Sigmoid colon (tissue), 7 donors: Measurements from ENCODE around the gene GRM1. TPM values are rescaled to one million over a fixed set of nuclear protein-coding genes. Genes with fewer than 3 reads are reported as not detected.

Experiments used
- DNase-seq: peaks from one replicate; pipeline ENCODE4 v3.0.0-alpha.2; 2019
- H3K27ac ChIP-seq, 4 donors: fragments of 200-600 bp; sonication (generic); one replicate each; pipeline ENCODE4 v1.5.1; 2016 to 2019; ENCODE audit warnings: mild to moderate bottlenecking in 1 of 4
- H3K27me3 ChIP-seq, 3 donors: fragments of 200-600 bp; sonication (generic); one replicate each; pipeline ENCODE4 v1.5.1; 2019; ENCODE audit warnings: mild to moderate bottlenecking in 1 of 3
- H3K36me3 ChIP-seq, 4 donors: fragments of 200-600 bp; sonication (generic); one replicate each; pipeline ENCODE4 v1.5.1; 2016 to 2019
- H3K4me1 ChIP-seq, 4 donors: fragments of 200-600 bp; sonication (generic); one replicate each; pipeline ENCODE4 v1.5.1; 2017 to 2019
- H3K4me3 ChIP-seq, 4 donors: fragments of 200-600 bp; sonication (generic); one replicate each; pipeline ENCODE4 v1.5.1; 2017 to 2019; ENCODE audit warnings: mild to moderate bottlenecking in 2 of 4, moderate library complexity in 1 of 4
- H3K9me3 ChIP-seq, 4 donors: fragments of 200-600 bp in 3 of 4; sonication (generic) in 3 of 4; one replicate each; pipeline versions ENCODE4 v1.5.1 to v1.6.1; 2013 to 2019
- CTCF ChIP-seq, 4 experiments: fragments of 450-650 bp in 3 of 4; fragments of 200-600 bp in 1 of 4; IDR thresholded peaks; one replicate each; pipeline ENCODE4 v1.5.1; 2016 to 2019; ENCODE audit warnings: antibody characterized with exemption in 4 of 4, mild to moderate bottlenecking in 3 of 4, moderate library complexity in 2 of 4
- EP300 ChIP-seq, 4 donors: sonication (generic); formaldehyde crosslinking; IDR thresholded peaks; one replicate each; pipeline ENCODE4 v1.6.1; 2017; ENCODE audit warnings: antibody characterized with exemption in 4 of 4
- POLR2A ChIP-seq, 2 donors: fragments of 450-650 bp; IDR thresholded peaks; one replicate each; pipeline ENCODE4 v1.6.1; 2016; ENCODE audit warnings: antibody characterized with exemption in 2 of 2, mild to moderate bottlenecking in 2 of 2, moderate library complexity in 2 of 2
- POLR2AphosphoS5 ChIP-seq, 4 donors: sonication (generic); formaldehyde crosslinking; IDR thresholded peaks; one replicate each; pipeline ENCODE4 v1.6.1; 2017; ENCODE audit warnings: antibody characterized with exemption in 4 of 4
- WGBS, 2 donors: extraction: QIAGEN DNeasy Blood & Tissue Kit; methylation state at CpG; one replicate each; pipeline ENCODE4 v1.1.7; 2013; 5-methylcytosine and 5-hydroxymethylcytosine counted together
- intact Hi-C: fragments of 100-400 bp; cut with DNase I; formaldehyde crosslinking; loops from one replicate; pipeline ENCODE4 v1.15.1; 2023
- polyA plus RNA-seq, 3 donors: library from polyadenylated mRNA; stranded (reverse); fragments of 200-250 nt; gene quantifications; one replicate each; pipeline ENCODE4 v1.2.3, GENCODE V29; 2013
- total RNA-seq, 4 donors: library from RNA; depleted of rRNA; stranded (reverse); fragments of >200 nt; gene quantifications; one replicate each; pipeline ENCODE4 v1.1.0, GENCODE V29; 2016
- donor health status: healthy with polysubstance abuse.
- donor health status: Bipolar disorder and iron deficiency.
- donor health status: healthy.

Gene GRM1
- total and polyA plus RNA-seq, 7 donors, result under 0.01 to 0.36 (median 0.03) TPM; not detected in 4

GRCh38 chr6:146026873-146027272 is 2.0 kb upstream of the GRM1 start:
- intact Hi-C loops, result no loop called here
- no peaks in the 10 kb centered on the region for H3K4me1 ChIP-seq
- TF ChIP-seq POLR2A (IDR thresholded peaks at IDR 0.05) (no peak), POLR2AphosphoS5 (IDR thresholded peaks at IDR 0.05) (no peak), EP300 (IDR thresholded peaks at IDR 0.05) (no peak), CTCF (IDR thresholded peaks at IDR 0.05) (no peak)
- H3K27me3 ChIP-seq, result peaks cover 10 to 43% (median 28%) of the 10 kb centered on the region in 3 donors
- DNase-seq, result no peak
- H3K27ac ChIP-seq, result no peak overlapping the region
- H3K9me3 ChIP-seq, result no peaks in the 10 kb centered on the region
- H3K36me3 ChIP-seq, result no peaks in the 10 kb centered on the region
- 70 to 77% methylated on average over 3 of the region's 3 CpGs for WGBS, 2 donors
- no peak overlapping the region for H3K4me3 ChIP-seq

GRCh38 chr6:146027586-146028251 is 1.1 kb upstream of the GRM1 start:
- 9 to 21% methylated on average over 31 of the region's 31 CpGs for WGBS, 2 donors
- no peaks in the 10 kb centered on the region for H3K4me1 ChIP-seq
- H3K36me3 ChIP-seq, result no peaks in the 10 kb centered on the region
- no peak overlapping the region for H3K27ac ChIP-seq
- no peak for DNase-seq
- H3K4me3 ChIP-seq, result no peak overlapping the region
- H3K27me3 ChIP-seq, result peaks cover 10 to 43% (median 28%) of the 10 kb centered on the region in 3 donors
- intact Hi-C loops, result no loop called here
- H3K9me3 ChIP-seq, result no peaks in the 10 kb centered on the region
- TF ChIP-seq CTCF (IDR thresholded peaks at IDR 0.05), result no peak
- no peak for TF ChIP-seq EP300 (IDR thresholded peaks at IDR 0.05)
- TF ChIP-seq POLR2A (IDR thresholded peaks at IDR 0.05), result no peak
- no peak for TF ChIP-seq POLR2AphosphoS5 (IDR thresholded peaks at IDR 0.05)

- no peaks in the 10 kb centered on the region for H3K4me1 ChIP-seq
- no peak overlapping the region for H3K27ac ChIP-seq
- intact Hi-C loops, result no loop called here
- WGBS, 2 donors, result 6 to 9% methylated on average over 19 of the region's 19 CpGs
- H3K27me3 ChIP-seq, result peaks cover 10 to 43% (median 28%) of the 10 kb centered on the region in 3 donors
- DNase-seq, result no peak
- H3K4me3 ChIP-seq, result no peak overlapping the region
- no peaks in the 10 kb centered on the region for H3K9me3 ChIP-seq
- no peaks in the 10 kb centered on the region for H3K36me3 ChIP-seq
- TF ChIP-seq CTCF (IDR thresholded peaks at IDR 0.05) (no peak), EP300 (IDR thresholded peaks at IDR 0.05) (no peak), POLR2AphosphoS5 (IDR thresholded peaks at IDR 0.05) (no peak), POLR2A (IDR thresholded peaks at IDR 0.05) (no peak)
Measured at GRCh38 chr6:146028252-146028795, 538 bp upstream of the GRM1 start.

- Histone ChIP-seq H3K9me3 (no peaks in the 10 kb centered on the region), H3K4me3 (no peak overlapping the region), H3K4me1 (no peaks in the 10 kb centered on the region), H3K36me3 (no peaks in the 10 kb centered on the region), H3K27ac (no peak overlapping the region), H3K27me3 (peaks cover 10 to 43% (median 28%) of the 10 kb centered on the region in 3 donors)
- 27 to 43% methylated on average over 25 of the region's 25 CpGs for WGBS, 2 donors
- TF ChIP-seq POLR2AphosphoS5 (IDR thresholded peaks at IDR 0.05) (no peak), CTCF (IDR thresholded peaks at IDR 0.05) (no peak), POLR2A (IDR thresholded peaks at IDR 0.05) (no peak), EP300 (IDR thresholded peaks at IDR 0.05) (no peak)
- intact Hi-C loops, result no loop called here
- DNase-seq, result no peak
Measured at GRCh38 chr6:146029573-146030184, 817 bp downstream of the GRM1 start.
